H1 (cell line): ENCODE measurements around the gene ATG7. TPM values are rescaled to one million over a fixed set of nuclear protein-coding genes. Genes with fewer than 3 reads are reported as not detected.

Experiments
- CTCF ChIA-PET: fragments of 300-600 bp; sonication (Branson Sonifier 250); formaldehyde crosslinking; loops from one replicate; lab custom pipeline; 2021; ENCODE audit not compliant: partially characterized antibody; lab: Charles Lee
- POLR2A ChIA-PET: fragments of 300-600 bp; sonication (Branson Sonifier 250); formaldehyde crosslinking; loops from one replicate; lab custom pipeline; 2021; ENCODE audit warnings: inconsistent platforms; ENCODE audit not compliant: partially characterized antibody; lab: Charles Lee
- DNase-seq, 2 experiments: peaks; one replicate each; pipeline versions ENCODE4 v3.0.0 to v3.0.0-alpha.2; 2010 to 2022; ENCODE audit warnings: low spot score in 2 of 2, low read depth in 1 of 2, mixed read lengths in 1 of 2
- FAIRE-seq: peaks from 2 replicates; lab custom pipeline; 2011; peaks lifted over from hg19 to GRCh38; lab: Jason Lieb, UNC
- H2AFZ ChIP-seq: 2 replicates; pipeline ENCODE4 v1.8.1; 2012; ENCODE audit warnings: low read length, inconsistent platforms
- H2AK5ac ChIP-seq: 2 replicates; pipeline ENCODE4 v1.6.1; 2013; ENCODE audit warnings: low read depth, low read length
- H2BK120ac ChIP-seq: replicated peaks from 2 replicates; pipeline ENCODE3; 2013; ENCODE audit warnings: low read depth, low read length, inconsistent platforms
- H2BK12ac ChIP-seq: 2 replicates; pipeline ENCODE4 v1.6.1; 2013; ENCODE audit warnings: low read depth, low read length
- H2BK15ac ChIP-seq: 2 replicates; pipeline ENCODE4 v1.6.1; 2013; ENCODE audit warnings: low read length
- H2BK20ac ChIP-seq: 2 replicates; pipeline ENCODE4 v1.6.1; 2013; ENCODE audit warnings: low read length
- H2BK5ac ChIP-seq: 2 replicates; pipeline ENCODE4 v1.6.1; 2013; ENCODE audit warnings: low read depth, low read length
- H3K14ac ChIP-seq: 2 replicates; pipeline ENCODE4 v1.6.1; 2013; ENCODE audit warnings: inconsistent platforms; ENCODE audit not compliant: insufficient read length
- H3K18ac ChIP-seq: 2 replicates; pipeline ENCODE4 v1.6.1; 2013; ENCODE audit warnings: low read length; ENCODE audit errors: extremely low read depth
- H3K23ac ChIP-seq: 2 replicates; pipeline ENCODE4 v1.6.1; 2013; ENCODE audit warnings: inconsistent platforms; ENCODE audit not compliant: insufficient read length
- H3K23me2 ChIP-seq: 2 replicates; pipeline ENCODE4 v1.6.1; 2013; ENCODE audit warnings: low read depth, low read length
- H3K27ac ChIP-seq: 2 replicates; pipeline ENCODE4 v1.6.1; 2011; ENCODE audit warnings: low read depth, low read length, inconsistent platforms
- H3K27me3 ChIP-seq, 4 experiments: replicated peaks in 1 of 4; 1 replicate in 1 of 4; 2 replicates in 3 of 4; pipeline versions ENCODE4 v1.6.1 to v1.8.1; 2011 to 2013; ENCODE audit warnings: low read length in 3 of 4, mild to moderate bottlenecking in 3 of 4, inconsistent platforms in 2 of 4, mixed read lengths in 2 of 4, moderate library complexity in 1 of 4; ENCODE audit not compliant: control insufficient read depth in 3 of 4, insufficient read depth in 3 of 4; ENCODE audit errors: extremely low read depth in 1 of 4
- H3K36me3 ChIP-seq, 4 experiments: 2 replicates each; pipeline versions ENCODE4 v1.6.1 to v1.8.1; 2011 to 2013; ENCODE audit warnings: mild to moderate bottlenecking in 4 of 4, low read length in 3 of 4, moderate library complexity in 2 of 4, control low read depth in 1 of 4, inconsistent platforms in 1 of 4; ENCODE audit not compliant: insufficient read depth in 4 of 4, control insufficient read depth in 2 of 4
- H3K4ac ChIP-seq: replicated peaks from 2 replicates; pipeline ENCODE3; 2013; ENCODE audit warnings: low read length, low read depth, mixed read lengths, inconsistent platforms; ENCODE audit not compliant: insufficient read length
- H3K4me1 ChIP-seq, 4 experiments: replicated peaks in 1 of 4; 1 replicate in 1 of 4; 2 replicates in 3 of 4; pipeline versions ENCODE4 v1.6.1 to v1.8.1; 2011 to 2013; ENCODE audit warnings: low read length in 3 of 4, inconsistent platforms in 2 of 4, mixed read lengths in 1 of 4; ENCODE audit not compliant: insufficient read depth in 4 of 4, control insufficient read depth in 3 of 4
- H3K4me2 ChIP-seq, 2 experiments: 2 replicates each; pipeline versions ENCODE4 v1.6.1 to v1.8.1; 2011 to 2013; ENCODE audit warnings: low read depth in 2 of 2, low read length in 2 of 2, control low read depth in 1 of 2, inconsistent platforms in 1 of 2, mild to moderate bottlenecking in 1 of 2; ENCODE audit not compliant: insufficient read depth in 1 of 2
- H3K4me3 ChIP-seq, 4 experiments: fragments of 200-600, 300-600 bp in 1 of 4; sonication (generic), shearing (Covaris generic), sonication (Bioruptor Twin) in 1 of 4; 2 replicates each; pipeline versions ENCODE4 v1.5.1 to v1.8.1; 2011 to 2016; ENCODE audit warnings: low read length in 4 of 4, low read depth in 3 of 4, control low read depth in 2 of 4, inconsistent platforms in 2 of 4, mild to moderate bottlenecking in 2 of 4, mixed read lengths in 1 of 4, moderate library complexity in 1 of 4; ENCODE audit not compliant: insufficient read depth in 2 of 4; ENCODE audit errors: extremely low read depth in 1 of 4
- H3K56ac ChIP-seq: replicated peaks from 2 replicates; pipeline ENCODE3; 2013; ENCODE audit warnings: low read depth, mild to moderate bottlenecking, mixed read lengths, low read length, inconsistent platforms; ENCODE audit not compliant: insufficient read length
- H3K79me1 ChIP-seq: 2 replicates; pipeline ENCODE4 v1.6.1; 2013; ENCODE audit warnings: low read depth, low read length, control low read depth
- H3K79me2 ChIP-seq, 2 experiments: 2 replicates each; pipeline versions ENCODE4 v1.6.1 to v1.8.1; 2012 to 2013; ENCODE audit warnings: low read length in 2 of 2, mild to moderate bottlenecking in 2 of 2, inconsistent platforms in 1 of 2; ENCODE audit not compliant: insufficient read depth in 2 of 2, control insufficient read depth in 1 of 2
- H3K9ac ChIP-seq, 4 experiments: replicated peaks in 1 of 4; 1 replicate in 1 of 4; 2 replicates in 3 of 4; pipeline versions ENCODE4 v1.6.1 to v1.8.1; 2011 to 2013; ENCODE audit warnings: low read depth in 3 of 4, low read length in 3 of 4, control low read depth in 2 of 4, mild to moderate bottlenecking in 2 of 4, moderate library complexity in 2 of 4, inconsistent platforms in 1 of 4; ENCODE audit errors: extremely low read depth in 1 of 4
- H3K9me3 ChIP-seq, 2 experiments: 2 replicates each; pipeline versions ENCODE4 v1.6.1 to v1.8.1; 2012 to 2013; ENCODE audit warnings: mild to moderate bottlenecking in 2 of 2, moderate library complexity in 2 of 2, control low read depth in 1 of 2, inconsistent platforms in 1 of 2, low read depth in 1 of 2, low read length in 1 of 2, mixed read lengths in 1 of 2; ENCODE audit not compliant: insufficient read depth in 2 of 2
- H4K20me1 ChIP-seq, 2 experiments: replicated peaks in 1 of 2; 2 replicates each; pipeline versions ENCODE3 to v1.8.1; 2011 to 2013; ENCODE audit warnings: inconsistent platforms in 2 of 2, low read length in 2 of 2, mild to moderate bottlenecking in 1 of 2; ENCODE audit not compliant: insufficient read depth in 2 of 2, control insufficient read depth in 1 of 2
- H4K5ac ChIP-seq: 2 replicates; pipeline ENCODE4 v1.6.1; 2013; ENCODE audit warnings: low read length, low read depth, mixed read lengths, inconsistent platforms; ENCODE audit not compliant: insufficient read length
- H4K8ac ChIP-seq: 2 replicates; pipeline ENCODE4 v1.8.0; 2013; ENCODE audit warnings: mild to moderate bottlenecking, moderate library complexity, low read length, inconsistent platforms; ENCODE audit not compliant: insufficient read depth; ENCODE audit errors: extremely low read depth
- H4K91ac ChIP-seq: replicated peaks from 2 replicates; pipeline ENCODE3; 2013; ENCODE audit warnings: low read length, mixed read lengths, inconsistent platforms; ENCODE audit not compliant: insufficient read length
- ASH2L ChIP-seq: fragments of 200-600, 300-600 bp; sonication (generic); IDR thresholded peaks from one replicate; pipeline ENCODE4 v1.7.1; 2017; ENCODE audit warnings: low read length
- CTBP2 ChIP-seq: IDR thresholded peaks from 2 replicates; pipeline ENCODE4 v1.7.0; 2011; ENCODE audit warnings: borderline replicate concordance, mild to moderate bottlenecking, moderate library complexity, mixed read lengths, low read length; ENCODE audit not compliant: insufficient read depth, insufficient read length
- EP300 ChIP-seq, 2 experiments: IDR thresholded peaks; 1 replicate in 1 of 2; 2 replicates in 1 of 2; pipeline ENCODE4 v1.6.1; 2011 to 2012; ENCODE audit warnings: low read depth in 2 of 2, low read length in 2 of 2, mild to moderate bottlenecking in 2 of 2, borderline replicate concordance in 1 of 2, inconsistent platforms in 1 of 2, moderate library complexity in 1 of 2
- KDM5A ChIP-seq: fragments of 200-600 bp; IDR thresholded peaks from 2 replicates; pipeline ENCODE4 v1.7.1; 2012; ENCODE audit warnings: mild to moderate bottlenecking, low read length, inconsistent platforms, mixed read lengths
- PHF8 ChIP-seq: fragments of 200-600 bp; sonication (generic); conservative IDR thresholded peaks from 2 replicates; pipeline ENCODE4 v1.7.1; 2012; ENCODE audit warnings: low read depth, mild to moderate bottlenecking, inconsistent platforms, low read length, moderate library complexity
- RFX5 ChIP-seq: IDR thresholded peaks from 2 replicates; pipeline ENCODE4 v1.6.1; 2011; ENCODE audit warnings: low read depth, low read length, improper control_type of control experiment, borderline replicate concordance
- SAP30 ChIP-seq: fragments of 300-600 bp; sonication (generic); IDR thresholded peaks from 2 replicates; pipeline ENCODE4 v1.7.1; 2012; ENCODE audit warnings: low read length, moderate library complexity, mild to moderate bottlenecking, inconsistent platforms; ENCODE audit not compliant: insufficient read depth, insufficient replicate concordance
- SIX5 ChIP-seq: IDR thresholded peaks from 2 replicates; pipeline ENCODE4 v1.6.1; 2011; ENCODE audit warnings: mild to moderate bottlenecking, low read depth, low read length
- SP1 ChIP-seq: IDR thresholded peaks from 2 replicates; pipeline ENCODE4 v1.6.1; 2011; ENCODE audit warnings: low read depth, low read length
- SP2 ChIP-seq: IDR thresholded peaks from 2 replicates; pipeline ENCODE4 v1.6.1; 2012; ENCODE audit warnings: mild to moderate bottlenecking, low read length, inconsistent platforms
- SRF ChIP-seq: IDR thresholded peaks from 2 replicates; pipeline ENCODE4 v1.6.1; 2011; ENCODE audit warnings: mild to moderate bottlenecking, low read depth, low read length, moderate library complexity
- TBP ChIP-seq: IDR thresholded peaks from 2 replicates; pipeline ENCODE4 v1.6.1; 2011; ENCODE audit warnings: low read depth, low read length, improper control_type of control experiment
- USF2 ChIP-seq: IDR thresholded peaks from 2 replicates; pipeline ENCODE4 v1.6.1; 2011; ENCODE audit warnings: low read length, improper control_type of control experiment
- ZNF274 ChIP-seq: IDR thresholded peaks from 2 replicates; pipeline ENCODE4 v1.7.0; 2012; ENCODE audit warnings: low read length, borderline replicate concordance; ENCODE audit errors: extremely low read depth
- WGBS, 2 experiments: shearing (Covaris generic) in 1 of 2; methylation state at CpG; one replicate each; pipeline versions ENCODE4 v1.1.6 to v1.1.7; 2013 to 2015; ENCODE audit warnings: low lambda C conversion rate in 2 of 2, mixed read lengths in 2 of 2, inconsistent platforms in 1 of 2, low coverage in 1 of 2, missing lambda C conversion rate in 1 of 2; ENCODE audit not compliant: insufficient replicate concordance in 2 of 2, insufficient coverage in 1 of 2, insufficient read length in 1 of 2; ENCODE audit errors: extremely low coverage in 1 of 2, missing lambda C conversion rate in 1 of 2; 5-methylcytosine and 5-hydroxymethylcytosine counted together
- polyA plus RNA-seq, 7 experiments: library from polyadenylated mRNA; depleted of rRNA in 3 of 7; stranded (reverse) in 5 of 7; unstranded in 2 of 7; fragments of >200 nt in 5 of 7; fragments of 200-250 nt in 2 of 7; gene quantifications; 1 replicate in 5 of 7; 2 replicates in 1 of 7; 4 replicates in 1 of 7; pipeline versions ENCODE4 v1.2.1 to v1.2.3, GENCODE V29; 2011 to 2013; ENCODE audit warnings: missing spikeins in 2 of 7, mixed read lengths in 2 of 7
- total RNA-seq: library from RNA; stranded (reverse); fragmentation: NEBNext Ultra II Directional; extraction: Animal tissue kit (Norgen Biotek cat#: 25700); gene quantifications from 2 replicates; pipeline ENCODE4 v1.2.1, GENCODE V29; 2021

The ATG7 gene
- total and polyA plus RNA-seq, 2 of the 8 experiments (the other 6 are each of a cell fraction or from before 2014, with no cell fraction given): 15.0 to 19.1 TPM

GRCh38 chr3:11289864-11290263 is 17.7 kb downstream of the ATG7 start:
- Histone ChIP-seq H4K20me1 (no peaks in the 10 kb centered on the region), H3K4me1 (no peaks in the 10 kb centered on the region), H3K9me3 (no peaks in the 10 kb centered on the region), H3K14ac (no peak overlapping the region), H2BK20ac (no peak overlapping the region), H3K4me2 (no peak overlapping the region), H2AFZ (no peak overlapping the region), H3K27me3 (no peaks in the 10 kb centered on the region), H3K18ac (no peak overlapping the region), H4K91ac (no peak overlapping the region), H2BK120ac (no peak overlapping the region), H2BK15ac (no peak overlapping the region), H3K9ac (no peak overlapping the region), H3K36me3 (no peaks in the 10 kb centered on the region), H3K4me3 (no peak overlapping the region), H2BK12ac (no peak overlapping the region), H2AK5ac (no peak overlapping the region), H4K5ac (no peak overlapping the region), H3K23me2 (no peaks in the 10 kb centered on the region), H3K23ac (no peak overlapping the region), H3K79me2 (no peaks in the 10 kb centered on the region), H3K79me1 (no peaks in the 10 kb centered on the region; the same call in 1 of the 2 replicates), H3K56ac (no peak overlapping the region), H2BK5ac (no peak overlapping the region), H4K8ac (no peak overlapping the region), H3K27ac (no peak overlapping the region), H3K4ac (no peak overlapping the region)
- ChIA-PET CTCF (interaction anchor here (1.7 kb wide), 1 partner anchor 228 kb away, joined by 4 read pairs; no protein-coding TSS in a partner anchor), POLR2A (interaction anchor here (1.1 kb wide), 1 partner anchor 13 kb away, joined by 3 read pairs; no protein-coding TSS in a partner anchor)
- DNase-seq: no peak
- no peak for FAIRE-seq
- 83% methylated on average over 3 of the region's 3 CpGs; no CpG with 5 or more reads in 1 of the 2 experiments for WGBS, 2 experiments
- TF ChIP-seq ZNF274: no peak
- TF ChIP-seq TBP: no peak
- no peak for TF ChIP-seq CTBP2
- no peak for TF ChIP-seq USF2
- no peak for TF ChIP-seq KDM5A
- no peak for TF ChIP-seq SAP30
- no peak for TF ChIP-seq SP2
- TF ChIP-seq ASH2L: no peak
- no peak for TF ChIP-seq EP300 (IDR thresholded peaks at IDR 0.05; ENCODE audit: borderline replicate concordance in 1 of 2, low read depth in 2 of 2, low read length in 2 of 2)
- TF ChIP-seq SIX5: no peak
- TF ChIP-seq SP1: no peak
- TF ChIP-seq RFX5: no peak
- TF ChIP-seq SRF: no peak
- no peak for TF ChIP-seq PHF8
